ENCODE results near the gene ARAP3. TPM values are rescaled to one million over a fixed set of nuclear protein-coding genes. Genes with fewer than 3 reads are reported as not detected.

Gene ARAP3
- total RNA-seq, 1 experiment from 2014 or later: 17.5 TPM

DNA sequence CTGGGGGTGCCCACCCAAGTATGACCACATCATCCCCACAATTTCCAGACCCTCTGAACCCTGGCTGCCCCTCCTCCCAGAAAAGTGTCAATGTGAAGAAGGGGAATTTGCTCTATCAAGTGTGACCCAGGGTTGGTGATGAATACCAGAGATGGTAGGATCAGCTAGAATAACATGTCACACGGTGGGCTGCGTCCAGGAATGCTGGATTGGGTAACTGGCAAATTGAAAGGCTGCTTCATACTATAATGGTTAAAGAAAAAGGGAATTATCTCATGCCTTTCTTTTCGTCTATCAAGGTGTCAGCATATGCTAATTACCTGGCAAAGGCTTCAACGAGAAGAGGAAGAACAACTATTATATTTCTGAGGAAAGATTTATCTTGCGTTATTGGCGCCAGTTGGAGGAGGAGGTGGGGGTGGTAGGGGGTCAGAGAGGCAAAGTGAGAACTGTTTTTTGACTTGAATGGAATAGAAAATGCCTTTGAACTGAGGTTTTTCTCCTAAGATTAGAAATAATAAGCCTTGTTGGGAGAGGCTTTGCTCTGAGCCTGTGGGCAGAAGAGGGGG, 27.8 kb upstream of the ARAP3 start:
- Mint-ChIP-seq H3K27me3 (ENCODE audit: unreplicated experiment) (peaks cover 27% of the 10 kb centered on the region), H3K4me3 (ENCODE audit: low read depth, unreplicated experiment) (no peak overlapping the region), H3K4me1 (ENCODE audit: low read depth, unreplicated experiment) (peaks cover 14% of the 10 kb centered on the region), H3K9me3 (ENCODE audit: low read depth, unreplicated experiment) (no peaks in the 10 kb centered on the region), H3K36me3 (ENCODE audit: insufficient read depth, unreplicated experiment) (no peaks in the 10 kb centered on the region), H3K27ac (ENCODE audit: unreplicated experiment) (no peak overlapping the region)
- intact Hi-C loops (cut with micrococcal nuclease; ENCODE audit: unreplicated experiment): no loop called here
- CTCF ChIA-PET: interaction anchor here (1.0 kb wide), 1 partner anchor 251 kb away, joined by 4 read pairs; no protein-coding TSS in a partner anchor
- no TSS peak for BruUV-seq (replicated peaks)
- TF ChIP-seq, protein P1, sequence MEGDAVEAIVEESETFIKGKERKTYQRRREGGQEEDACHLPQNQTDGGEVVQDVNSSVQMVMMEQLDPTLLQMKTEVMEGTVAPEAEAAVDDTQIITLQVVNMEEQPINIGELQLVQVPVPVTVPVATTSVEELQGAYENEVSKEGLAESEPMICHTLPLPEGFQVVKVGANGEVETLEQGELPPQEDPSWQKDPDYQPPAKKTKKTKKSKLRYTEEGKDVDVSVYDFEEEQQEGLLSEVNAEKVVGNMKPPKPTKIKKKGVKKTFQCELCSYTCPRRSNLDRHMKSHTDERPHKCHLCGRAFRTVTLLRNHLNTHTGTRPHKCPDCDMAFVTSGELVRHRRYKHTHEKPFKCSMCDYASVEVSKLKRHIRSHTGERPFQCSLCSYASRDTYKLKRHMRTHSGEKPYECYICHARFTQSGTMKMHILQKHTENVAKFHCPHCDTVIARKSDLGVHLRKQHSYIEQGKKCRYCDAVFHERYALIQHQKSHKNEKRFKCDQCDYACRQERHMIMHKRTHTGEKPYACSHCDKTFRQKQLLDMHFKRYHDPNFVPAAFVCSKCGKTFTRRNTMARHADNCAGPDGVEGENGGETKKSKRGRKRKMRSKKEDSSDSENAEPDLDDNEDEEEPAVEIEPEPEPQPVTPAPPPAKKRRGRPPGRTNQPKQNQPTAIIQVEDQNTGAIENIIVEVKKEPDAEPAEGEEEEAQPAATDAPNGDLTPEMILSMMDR (IDR thresholded peaks at IDR 0.05; ENCODE audit: unreplicated experiment): no peak
- no peak for DNase-seq

DNA sequence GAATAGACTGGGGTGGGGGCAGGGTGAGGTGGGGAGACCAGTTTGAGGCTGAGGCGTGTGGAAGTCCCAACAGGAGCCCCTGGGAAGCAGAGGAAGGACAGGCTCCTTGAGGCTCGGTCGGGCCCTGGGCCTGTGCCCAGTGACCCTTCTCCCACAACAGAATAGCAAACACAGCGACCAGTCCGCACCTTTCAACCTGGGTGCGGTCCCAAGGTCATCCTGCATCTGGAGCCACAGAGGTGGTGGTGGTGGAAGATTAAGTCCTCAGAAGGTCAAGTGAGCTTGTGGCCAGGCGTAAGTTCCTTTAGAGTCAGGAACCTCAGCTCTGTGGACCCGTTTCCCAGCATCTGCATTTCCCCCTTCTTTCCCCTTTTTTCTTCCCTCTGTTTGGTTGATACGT, 26.0 kb upstream of the ARAP3 start:
- Mint-ChIP-seq H3K27me3 (ENCODE audit: unreplicated experiment) (peaks cover 27% of the 10 kb centered on the region), H3K27ac (ENCODE audit: unreplicated experiment) (no peak overlapping the region), H3K4me3 (ENCODE audit: low read depth, unreplicated experiment) (no peak overlapping the region), H3K9me3 (ENCODE audit: low read depth, unreplicated experiment) (no peaks in the 10 kb centered on the region), H3K36me3 (ENCODE audit: insufficient read depth, unreplicated experiment) (no peaks in the 10 kb centered on the region), H3K4me1 (ENCODE audit: low read depth, unreplicated experiment) (no peaks in the 10 kb centered on the region)
- TF ChIP-seq, protein P1 (IDR thresholded peaks at IDR 0.05; ENCODE audit: unreplicated experiment): no peak
- DNase-seq: no peak
- intact Hi-C loops (cut with micrococcal nuclease; ENCODE audit: unreplicated experiment): no loop called here
- CTCF ChIA-PET: no interaction called here
- BruUV-seq (replicated peaks): no TSS peak

DNA sequence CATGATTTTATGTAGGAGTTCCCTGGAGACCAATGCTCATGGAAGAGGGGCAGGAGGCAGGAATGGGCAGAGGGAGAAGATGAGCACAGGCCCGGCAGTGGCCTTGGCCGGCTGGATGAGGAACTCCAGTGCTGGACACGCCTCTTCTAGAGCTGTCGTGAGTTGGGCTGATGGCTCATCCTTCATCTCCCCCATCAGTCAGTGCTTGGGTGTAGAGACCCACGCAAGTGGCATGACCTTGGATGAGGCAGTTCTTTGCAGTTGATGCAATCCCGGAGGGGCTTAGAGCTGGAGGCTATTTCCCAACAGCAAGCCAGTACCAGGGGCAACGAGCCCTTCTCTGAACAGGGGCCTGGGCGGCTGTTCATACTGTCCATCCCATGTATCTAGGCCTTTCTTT, 25.5 kb upstream of the ARAP3 start:
- CTCF ChIA-PET: no interaction called here
- DNase-seq: no peak
- no peak overlapping the region for H3K27ac Mint-ChIP-seq (ENCODE audit: unreplicated experiment)
- no peak overlapping the region for H3K4me3 Mint-ChIP-seq (ENCODE audit: low read depth, unreplicated experiment)
- intact Hi-C loops (cut with micrococcal nuclease; ENCODE audit: unreplicated experiment): no loop called here
- BruUV-seq (replicated peaks): no TSS peak
- H3K27me3 Mint-ChIP-seq (ENCODE audit: unreplicated experiment): peaks cover 27% of the 10 kb centered on the region
- H3K36me3 Mint-ChIP-seq (ENCODE audit: insufficient read depth, unreplicated experiment): no peaks in the 10 kb centered on the region
- TF ChIP-seq, protein P1 (IDR thresholded peaks at IDR 0.05; ENCODE audit: unreplicated experiment): no peak
- H3K9me3 Mint-ChIP-seq (ENCODE audit: low read depth, unreplicated experiment): no peaks in the 10 kb centered on the region
- H3K4me1 Mint-ChIP-seq (ENCODE audit: low read depth, unreplicated experiment): no peaks in the 10 kb centered on the region

DNA sequence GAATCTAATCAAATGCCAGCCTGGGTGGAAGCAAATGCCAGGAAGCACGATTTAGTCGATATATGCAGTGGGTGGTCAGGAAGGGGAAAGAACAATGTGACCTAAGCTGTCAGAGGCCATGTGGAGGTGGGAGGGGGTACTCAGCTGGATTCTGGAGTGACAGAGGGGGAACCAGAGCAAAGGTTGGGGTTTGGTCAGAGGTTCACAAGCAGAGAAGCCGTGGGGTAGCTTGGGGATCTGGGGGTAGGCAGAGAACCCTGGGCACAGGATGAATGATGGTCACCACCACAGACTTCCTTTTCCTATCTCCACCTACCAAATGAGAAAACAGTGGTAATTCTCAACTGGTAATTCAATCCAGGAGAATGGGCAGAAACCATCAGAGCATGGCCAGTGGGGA, 24.1 kb upstream of the ARAP3 start:
- Mint-ChIP-seq H3K4me3 (ENCODE audit: low read depth, unreplicated experiment) (no peak overlapping the region), H3K36me3 (ENCODE audit: insufficient read depth, unreplicated experiment) (no peaks in the 10 kb centered on the region)
- BruUV-seq (replicated peaks): no TSS peak

More for the DNA sequence above, 24.1 kb upstream of the ARAP3 start:
- Mint-ChIP-seq H3K4me1 (ENCODE audit: low read depth, unreplicated experiment) (no peaks in the 10 kb centered on the region), H3K9me3 (ENCODE audit: low read depth, unreplicated experiment) (no peaks in the 10 kb centered on the region), H3K27ac (ENCODE audit: unreplicated experiment) (no peak overlapping the region), H3K27me3 (ENCODE audit: unreplicated experiment) (peaks cover 33% of the 10 kb centered on the region)
- TF ChIP-seq, protein P1 (IDR thresholded peaks at IDR 0.05; ENCODE audit: unreplicated experiment): no peak
- CTCF ChIA-PET: no interaction called here
- DNase-seq: no peak
- intact Hi-C loops (cut with micrococcal nuclease; ENCODE audit: unreplicated experiment): no loop called here
